H9 (cell line): Measurements from ENCODE around the gene NKX1-1. TPM values are rescaled to one million over a fixed set of nuclear protein-coding genes. Genes with fewer than 3 reads are reported as not detected.

Experiments
- DNase-seq: peaks from one replicate; pipeline ENCODE4 v3.0.0-alpha.2; 2017
- H2AFZ ChIP-seq: one replicate; pipeline ENCODE4 v1.6.1; 2013; ENCODE audit warnings: mild to moderate bottlenecking, low read length, control low read depth, moderate library complexity
- H2AK5ac ChIP-seq: 2 replicates; pipeline ENCODE4 v1.6.1; 2013; ENCODE audit warnings: low read length, control low read depth, mixed read lengths; ENCODE audit not compliant: insufficient read length
- H2BK120ac ChIP-seq: one replicate; pipeline ENCODE4 v1.6.1; 2013; ENCODE audit warnings: low read depth, mild to moderate bottlenecking, low read length, control low read depth, inconsistent platforms; ENCODE audit not compliant: poor library complexity, severe bottlenecking
- H2BK12ac ChIP-seq: 2 replicates; pipeline ENCODE4 v1.6.1; 2013; ENCODE audit warnings: low read length, control low read depth, mixed read lengths, low read depth; ENCODE audit not compliant: insufficient read length
- H2BK15ac ChIP-seq: 2 replicates; pipeline ENCODE4 v1.6.1; 2013; ENCODE audit warnings: low read depth, low read length, control low read depth
- H2BK20ac ChIP-seq: one replicate; pipeline ENCODE4 v1.6.1; 2013; ENCODE audit warnings: low read depth, mild to moderate bottlenecking, low read length, control low read depth, inconsistent platforms; ENCODE audit not compliant: poor library complexity, severe bottlenecking
- H2BK5ac ChIP-seq: 2 replicates; pipeline ENCODE4 v1.6.1; 2013; ENCODE audit warnings: low read length, control low read depth, mixed read lengths; ENCODE audit not compliant: insufficient read length
- H3K14ac ChIP-seq: 2 replicates; pipeline ENCODE4 v1.6.1; 2013; ENCODE audit warnings: low read length, control low read depth; ENCODE audit not compliant: insufficient read depth
- H3K18ac ChIP-seq: 2 replicates; pipeline ENCODE4 v1.6.1; 2013; ENCODE audit warnings: low read depth, mild to moderate bottlenecking, mixed read lengths, low read length, control low read depth; ENCODE audit not compliant: insufficient read length
- H3K23ac ChIP-seq: 2 replicates; pipeline ENCODE4 v1.6.1; 2013; ENCODE audit warnings: low read length, control low read depth, mixed read lengths, low read depth; ENCODE audit not compliant: insufficient read length
- H3K23me2 ChIP-seq: 2 replicates; pipeline ENCODE4 v1.6.1; 2013; ENCODE audit warnings: low read depth, mild to moderate bottlenecking, mixed read lengths, low read length, control low read depth; ENCODE audit not compliant: insufficient read length, poor library complexity, severe bottlenecking
- H3K27ac ChIP-seq: 2 replicates; pipeline ENCODE4 v1.5.1; 2013; ENCODE audit warnings: low read length, control low read depth, mixed read lengths, low read depth; ENCODE audit not compliant: insufficient read length
- H3K27me3 ChIP-seq: 2 replicates; pipeline ENCODE4 v1.6.1; 2013; ENCODE audit warnings: low read length, control low read depth, inconsistent platforms; ENCODE audit not compliant: insufficient read depth
- H3K4ac ChIP-seq: 2 replicates; pipeline ENCODE4 v1.6.1; 2013; ENCODE audit warnings: low read depth, mild to moderate bottlenecking, control low read depth, inconsistent platforms, low read length, moderate library complexity
- H3K4me1 ChIP-seq: 2 replicates; pipeline ENCODE4 v1.6.1; 2013; ENCODE audit warnings: low read length, control low read depth, inconsistent platforms; ENCODE audit not compliant: insufficient read depth
- H3K4me2 ChIP-seq: 2 replicates; pipeline ENCODE4 v1.6.1; 2013; ENCODE audit warnings: low read length, control low read depth, mixed read lengths; ENCODE audit not compliant: insufficient read length, insufficient read depth
- H3K56ac ChIP-seq: 2 replicates; pipeline ENCODE4 v1.6.1; 2013; ENCODE audit warnings: low read depth, mild to moderate bottlenecking, mixed read lengths, low read length, control low read depth; ENCODE audit not compliant: insufficient read length
- H3K79me1 ChIP-seq: 2 replicates; pipeline ENCODE4 v1.6.1; 2013; ENCODE audit warnings: low read depth, mild to moderate bottlenecking, moderate library complexity, low read length, control low read depth, inconsistent platforms; ENCODE audit not compliant: insufficient read depth, poor library complexity, severe bottlenecking
- H3K79me2 ChIP-seq: 2 replicates; pipeline ENCODE4 v1.6.1; 2013; ENCODE audit warnings: low read length, control low read depth, inconsistent platforms; ENCODE audit not compliant: insufficient read depth
- H3K9ac ChIP-seq: 2 replicates; pipeline ENCODE4 v1.6.1; 2013; ENCODE audit warnings: low read length, control low read depth, mixed read lengths; ENCODE audit not compliant: insufficient read length; ENCODE audit errors: extremely low read depth
- H3K9me3 ChIP-seq: one replicate; pipeline ENCODE4 v1.6.1; 2013; ENCODE audit warnings: low read depth, low read length, inconsistent platforms; ENCODE audit not compliant: control insufficient read depth
- H3T11ph ChIP-seq: one replicate; pipeline ENCODE4 v1.6.1; 2013; ENCODE audit warnings: mild to moderate bottlenecking, low read length, control low read depth, inconsistent platforms
- H4K20me1 ChIP-seq: one replicate; pipeline ENCODE4 v1.6.1; 2013; ENCODE audit not compliant: control insufficient read depth, insufficient read length, insufficient read depth
- H4K5ac ChIP-seq: 2 replicates; pipeline ENCODE4 v1.6.1; 2013; ENCODE audit warnings: low read depth, mild to moderate bottlenecking, mixed read lengths, low read length, control low read depth; ENCODE audit not compliant: insufficient read length
- H4K8ac ChIP-seq: replicated peaks from 2 replicates; pipeline ENCODE4 v1.6.1; 2013; ENCODE audit warnings: low read length, control low read depth, mixed read lengths, low read depth; ENCODE audit not compliant: insufficient read length
- H4K91ac ChIP-seq: 2 replicates; pipeline ENCODE4 v1.6.1; 2013; ENCODE audit warnings: low read depth, mild to moderate bottlenecking, moderate library complexity, mixed read lengths, low read length, control low read depth; ENCODE audit not compliant: insufficient read length
- H3K27ac Mint-ChIP-seq, 3 experiments: 2 replicates in 2 of 3; 3 replicates in 1 of 3; pipeline ENCODE4 v1.8.0; 2020 to 2021; ENCODE audit warnings: mixed read lengths in 3 of 3, mild to moderate bottlenecking in 1 of 3, moderate library complexity in 1 of 3
- H3K27me3 Mint-ChIP-seq: 2 replicates; pipeline ENCODE4 v1.8.0; 2021; ENCODE audit warnings: low read depth, mild to moderate bottlenecking, moderate library complexity, mixed read lengths
- H3K36me3 Mint-ChIP-seq, 3 experiments: 2 replicates in 2 of 3; 3 replicates in 1 of 3; pipeline ENCODE4 v1.8.0; 2020 to 2021; ENCODE audit warnings: low read depth in 3 of 3, mixed read lengths in 3 of 3; ENCODE audit not compliant: insufficient read depth in 1 of 3
- H3K4me1 Mint-ChIP-seq, 2 experiments: 2 replicates each; pipeline ENCODE4 v1.8.0; 2020; ENCODE audit warnings: mixed read lengths in 2 of 2
- H3K4me3 Mint-ChIP-seq, 2 experiments: 2 replicates in 1 of 2; 3 replicates in 1 of 2; pipeline ENCODE4 v1.8.0; 2020 to 2021; ENCODE audit warnings: mild to moderate bottlenecking in 2 of 2, mixed read lengths in 2 of 2, moderate library complexity in 1 of 2
- H3K9me3 Mint-ChIP-seq, 2 experiments: 2 replicates in 1 of 2; 3 replicates in 1 of 2; pipeline ENCODE4 v1.8.0; 2020; ENCODE audit warnings: mild to moderate bottlenecking in 2 of 2, mixed read lengths in 2 of 2, moderate library complexity in 1 of 2
- WGBS: extraction: QIAGEN DNeasy Blood & Tissue Kit; methylation state at CpG from one replicate; pipeline ENCODE4 v1.1.7; 2013; ENCODE audit warnings: missing lambda C conversion rate, low lambda C conversion rate, mixed read lengths; ENCODE audit not compliant: insufficient read length; ENCODE audit errors: extremely low coverage; 5-methylcytosine and 5-hydroxymethylcytosine counted together
- total RNA-seq: library from RNA; stranded (reverse); gene quantifications from 2 replicates; pipeline ENCODE4 v1.2.1, GENCODE V29; 2021
- TF ChIP-seq, protein P1 (sequence below): fragments of 200-600 bp; sonication (generic); conservative IDR thresholded peaks from 3 replicates; pipeline ENCODE4 v1.8.0; 2021; ENCODE audit warnings: antibody characterized with exemption, mild to moderate bottlenecking

NKX1-1 gene
- total RNA-seq, 1 experiment from 2014 or later: not detected

- TF ChIP-seq, protein P1, sequence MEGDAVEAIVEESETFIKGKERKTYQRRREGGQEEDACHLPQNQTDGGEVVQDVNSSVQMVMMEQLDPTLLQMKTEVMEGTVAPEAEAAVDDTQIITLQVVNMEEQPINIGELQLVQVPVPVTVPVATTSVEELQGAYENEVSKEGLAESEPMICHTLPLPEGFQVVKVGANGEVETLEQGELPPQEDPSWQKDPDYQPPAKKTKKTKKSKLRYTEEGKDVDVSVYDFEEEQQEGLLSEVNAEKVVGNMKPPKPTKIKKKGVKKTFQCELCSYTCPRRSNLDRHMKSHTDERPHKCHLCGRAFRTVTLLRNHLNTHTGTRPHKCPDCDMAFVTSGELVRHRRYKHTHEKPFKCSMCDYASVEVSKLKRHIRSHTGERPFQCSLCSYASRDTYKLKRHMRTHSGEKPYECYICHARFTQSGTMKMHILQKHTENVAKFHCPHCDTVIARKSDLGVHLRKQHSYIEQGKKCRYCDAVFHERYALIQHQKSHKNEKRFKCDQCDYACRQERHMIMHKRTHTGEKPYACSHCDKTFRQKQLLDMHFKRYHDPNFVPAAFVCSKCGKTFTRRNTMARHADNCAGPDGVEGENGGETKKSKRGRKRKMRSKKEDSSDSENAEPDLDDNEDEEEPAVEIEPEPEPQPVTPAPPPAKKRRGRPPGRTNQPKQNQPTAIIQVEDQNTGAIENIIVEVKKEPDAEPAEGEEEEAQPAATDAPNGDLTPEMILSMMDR: no peak
- H4K8ac ChIP-seq: no peak overlapping the region
Observed at GRCh38 chr4:1355378-1355777, 50.9 kb downstream of the NKX1-1 start.

More at GRCh38 chr4:1355378-1355777, 50.9 kb downstream of the NKX1-1 start:
- Histone ChIP-seq H4K91ac (no peak overlapping the region), H2BK12ac (no peak overlapping the region), H4K20me1 (no peaks in the 10 kb centered on the region), H2BK20ac (no peak overlapping the region), H3K4ac (no peak overlapping the region), H3K27ac (no peak overlapping the region), H3K4me2 (no peak overlapping the region), H3K9me3 (no peaks in the 10 kb centered on the region), H3K23ac (no peak overlapping the region), H3K14ac (no peak overlapping the region), H3K79me2 (no peaks in the 10 kb centered on the region), H2BK5ac (no peak overlapping the region), H3K27me3 (no peaks in the 10 kb centered on the region), H3K4me1 (no peaks in the 10 kb centered on the region), H3K9ac (no peak overlapping the region), H2BK120ac (no peak overlapping the region), H3T11ph (no peak overlapping the region), H4K5ac (no peak overlapping the region), H2AFZ (no peak overlapping the region), H2BK15ac (no peak overlapping the region), H3K23me2 (no peaks in the 10 kb centered on the region), H3K18ac (no peak overlapping the region), H3K56ac (no peak overlapping the region), H3K79me1 (no peaks in the 10 kb centered on the region), H2AK5ac (no peak overlapping the region)
- H3K4me3 Mint-ChIP-seq: no peak overlapping the region
- H3K36me3 Mint-ChIP-seq: peaks cover 3 to 31% (median 25%) of the 10 kb centered on the region in 3 experiments; a peak in 6 of 7 replicates
- no peaks in the 10 kb centered on the region for H3K27me3 Mint-ChIP-seq
- H3K9me3 Mint-ChIP-seq: no peaks in the 10 kb centered on the region; a peak in 1 of 5 replicates
- no CpG with 5 or more reads among the region's 14 CpGs for WGBS
- peaks cover 3% of the 10 kb centered on the region in 2 experiments; a peak in 2 of 4 replicates for H3K4me1 Mint-ChIP-seq
- no peak overlapping the region for H3K27ac Mint-ChIP-seq
- DNase-seq: no peak
